Keratinocyte (primary cell): ENCODE results near the gene GET3. TPM values are rescaled to one million over a fixed set of nuclear protein-coding genes. Genes with fewer than 3 reads are reported as not detected.
A peak's percentile ranks its signal among the peaks of the same experiment; 100 is the strongest.

ENCODE experiments used
- DNase-seq: peaks from one replicate; pipeline ENCODE4 v3.0.0-alpha.2; 2011; ENCODE audit warnings: low read depth, missing footprints, low spot score
- FAIRE-seq: peaks from 2 replicates; lab custom pipeline; 2011; peaks lifted over from hg19 to GRCh38; lab: Jason Lieb, UNC
- H2AFZ ChIP-seq: 2 replicates; pipeline ENCODE4 v1.6.0; 2012; ENCODE audit warnings: low read length, control low read depth, inconsistent platforms; ENCODE audit not compliant: control insufficient read depth
- H3K27ac ChIP-seq: 2 replicates; pipeline ENCODE4 v1.5.1; 2011; ENCODE audit warnings: low read length; ENCODE audit not compliant: control insufficient read depth, insufficient read depth
- H3K27me3 ChIP-seq: 3 replicates; pipeline ENCODE4 v1.6.0; 2011; ENCODE audit warnings: low read length; ENCODE audit not compliant: control insufficient read depth, insufficient read depth; ENCODE audit errors: extremely low read depth
- H3K36me3 ChIP-seq, 2 experiments: 2 replicates in 1 of 2; 3 replicates in 1 of 2; pipeline ENCODE4 v1.5.1; 2011; ENCODE audit warnings: low read length in 2 of 2, mild to moderate bottlenecking in 1 of 2; ENCODE audit not compliant: control insufficient read depth in 2 of 2, insufficient read depth in 2 of 2; ENCODE audit errors: extremely low read depth in 1 of 2
- H3K4me1 ChIP-seq: 3 replicates; pipeline ENCODE4 v1.5.1; 2011; ENCODE audit warnings: low read length; ENCODE audit not compliant: control insufficient read depth, insufficient read depth; ENCODE audit errors: extremely low read depth
- H3K4me2 ChIP-seq: 3 replicates; pipeline ENCODE4 v1.6.0; 2011; ENCODE audit warnings: low read depth, low read length; ENCODE audit not compliant: control insufficient read depth, insufficient read depth; ENCODE audit errors: extremely low read depth
- H3K4me3 ChIP-seq, 3 experiments: fragments of 200-600 bp in 1 of 3; sonication (generic) in 1 of 3; 2 replicates in 2 of 3; 3 replicates in 1 of 3; pipeline ENCODE4 v1.5.1; 2011 to 2016; ENCODE audit warnings: low read length in 3 of 3, mild to moderate bottlenecking in 3 of 3, control low read depth in 2 of 3, inconsistent platforms in 1 of 3, low read depth in 1 of 3, mixed read lengths in 1 of 3, mixed run types in 1 of 3, moderate library complexity in 1 of 3; ENCODE audit not compliant: control insufficient read depth in 2 of 3, insufficient read depth in 2 of 3; ENCODE audit errors: extremely low read depth in 1 of 3
- H3K79me2 ChIP-seq: 2 replicates; pipeline ENCODE4 v1.6.0; 2012; ENCODE audit warnings: low read length; ENCODE audit not compliant: control insufficient read depth, insufficient read depth
- H3K9ac ChIP-seq: 3 replicates; pipeline ENCODE4 v1.6.0; 2011; ENCODE audit warnings: low read length; ENCODE audit not compliant: control insufficient read depth, insufficient read depth; ENCODE audit errors: extremely low read depth
- H3K9me1 ChIP-seq: 3 replicates; pipeline ENCODE4 v1.6.0; 2011; ENCODE audit warnings: low read length; ENCODE audit not compliant: control insufficient read depth, insufficient read depth; ENCODE audit errors: extremely low read depth
- H3K9me3 ChIP-seq: 2 replicates; pipeline ENCODE4 v1.5.1; 2012; ENCODE audit warnings: low read depth, low read length; ENCODE audit not compliant: control insufficient read depth
- H4K20me1 ChIP-seq: 3 replicates; pipeline ENCODE4 v1.6.0; 2011; ENCODE audit warnings: low read length; ENCODE audit not compliant: control insufficient read depth, insufficient read depth; ENCODE audit errors: extremely low read depth
- EZH2 ChIP-seq: IDR thresholded peaks from one replicate; pipeline ENCODE4 v1.6.1; 2012; ENCODE audit warnings: inconsistent platforms, mild to moderate bottlenecking, low read length, moderate library complexity
- dilution Hi-C: fragments of 300-500 bp; cut with MboI; formaldehyde crosslinking; loops from one replicate; pipeline ENCODE4 v1.7.0; 2020; ENCODE audit warnings: low sequenced_read_pairs; ENCODE audit not compliant: extremely low pct_ligation_motif_present
- polyA plus RNA-seq, 5 experiments: library from polyadenylated mRNA; depleted of rRNA in 3 of 5; stranded (reverse) in 3 of 5; stranded (forward) in 1 of 5; unstranded in 1 of 5; fragments of >200 nt; gene quantifications; 1 replicate in 1 of 5; 2 replicates in 3 of 5; 3 replicates in 1 of 5; pipeline versions ENCODE4 v1.2.1 to v1.2.3, GENCODE V29; 2011 to 2012; ENCODE audit warnings: missing spikeins in 2 of 5, low read depth in 1 of 5, low replicate concordance in 1 of 5
- TF ChIP-seq, protein P1 (sequence below), 3 experiments: IDR thresholded peaks in 1 of 3; conservative IDR thresholded peaks in 1 of 3; optimal IDR thresholded peaks in 1 of 3; 2 replicates in 2 of 3; 3 replicates in 1 of 3; pipeline versions ENCODE3 to v1.5.1; 2011; ENCODE audit warnings: low read length in 3 of 3, mild to moderate bottlenecking in 3 of 3, moderate library complexity in 2 of 3, control low read depth in 1 of 3, inconsistent platforms in 1 of 3; ENCODE audit not compliant: insufficient read depth in 2 of 3; ENCODE audit errors: extremely low read depth in 1 of 3

The GET3 gene
- polyA plus RNA-seq, 1 donor (not counting 4 experiments of a cell fraction or from before 2014, with no cell fraction given), result 104 TPM

DNA sequence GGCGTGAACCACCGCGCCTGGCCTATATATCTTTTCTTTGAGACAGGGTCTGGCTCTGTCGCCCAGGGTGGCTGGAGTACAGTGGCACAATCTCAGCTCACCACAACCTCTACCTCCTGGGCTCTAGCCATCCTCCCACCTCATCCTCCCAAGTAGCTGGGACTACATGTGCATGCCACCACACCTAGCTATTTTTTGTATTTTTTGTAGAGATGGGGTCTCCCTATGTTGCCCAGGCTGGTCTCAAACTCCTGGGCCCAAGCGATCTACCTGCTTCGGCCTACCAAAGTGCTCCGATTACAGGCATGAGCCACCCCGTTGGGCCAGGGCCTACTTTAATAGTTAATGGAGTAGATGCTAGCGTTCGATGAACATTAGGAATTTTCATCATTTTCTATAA, 17.0 kb upstream of the GET3 start:
- H3K27me3 ChIP-seq, result no peaks in the 10 kb centered on the region
- H3K4me1 ChIP-seq, result peaks cover 18% of the 10 kb centered on the region
- peaks cover 13% of the 10 kb centered on the region for H4K20me1 ChIP-seq
- no peaks in the 10 kb centered on the region for H3K9me1 ChIP-seq
- H2AFZ ChIP-seq, result no peak overlapping the region
- no peak for FAIRE-seq
- no peaks in the 10 kb centered on the region for H3K9me3 ChIP-seq
- DNase-seq, result no peak
- peaks cover 20 to 32% of the 10 kb centered on the region in 2 experiments for H3K36me3 ChIP-seq
- H3K79me2 ChIP-seq, result peaks cover 77% of the 10 kb centered on the region
- peak overlapping the region; percentile 97 for H3K4me2 ChIP-seq
- H3K4me3 ChIP-seq, result peak overlapping the region in 2 of 3 experiments; percentile 77 to 92
- H3K27ac ChIP-seq, result no peak overlapping the region
- TF ChIP-seq EZH2, result no peak
- TF ChIP-seq, protein P1, sequence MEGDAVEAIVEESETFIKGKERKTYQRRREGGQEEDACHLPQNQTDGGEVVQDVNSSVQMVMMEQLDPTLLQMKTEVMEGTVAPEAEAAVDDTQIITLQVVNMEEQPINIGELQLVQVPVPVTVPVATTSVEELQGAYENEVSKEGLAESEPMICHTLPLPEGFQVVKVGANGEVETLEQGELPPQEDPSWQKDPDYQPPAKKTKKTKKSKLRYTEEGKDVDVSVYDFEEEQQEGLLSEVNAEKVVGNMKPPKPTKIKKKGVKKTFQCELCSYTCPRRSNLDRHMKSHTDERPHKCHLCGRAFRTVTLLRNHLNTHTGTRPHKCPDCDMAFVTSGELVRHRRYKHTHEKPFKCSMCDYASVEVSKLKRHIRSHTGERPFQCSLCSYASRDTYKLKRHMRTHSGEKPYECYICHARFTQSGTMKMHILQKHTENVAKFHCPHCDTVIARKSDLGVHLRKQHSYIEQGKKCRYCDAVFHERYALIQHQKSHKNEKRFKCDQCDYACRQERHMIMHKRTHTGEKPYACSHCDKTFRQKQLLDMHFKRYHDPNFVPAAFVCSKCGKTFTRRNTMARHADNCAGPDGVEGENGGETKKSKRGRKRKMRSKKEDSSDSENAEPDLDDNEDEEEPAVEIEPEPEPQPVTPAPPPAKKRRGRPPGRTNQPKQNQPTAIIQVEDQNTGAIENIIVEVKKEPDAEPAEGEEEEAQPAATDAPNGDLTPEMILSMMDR (optimal IDR thresholded peaks at IDR 0.05 in 1 of 3, IDR thresholded peaks at IDR 0.05 in 1 of 3, conservative IDR thresholded peaks at IDR 0.05 in 1 of 3; ENCODE audit: extremely low read depth in 1 of 3, insufficient read depth in 2 of 3, low read length in 3 of 3), result no peak
- peak overlapping the region; percentile 90 for H3K9ac ChIP-seq
- dilution Hi-C loops, result no loop called here

DNA sequence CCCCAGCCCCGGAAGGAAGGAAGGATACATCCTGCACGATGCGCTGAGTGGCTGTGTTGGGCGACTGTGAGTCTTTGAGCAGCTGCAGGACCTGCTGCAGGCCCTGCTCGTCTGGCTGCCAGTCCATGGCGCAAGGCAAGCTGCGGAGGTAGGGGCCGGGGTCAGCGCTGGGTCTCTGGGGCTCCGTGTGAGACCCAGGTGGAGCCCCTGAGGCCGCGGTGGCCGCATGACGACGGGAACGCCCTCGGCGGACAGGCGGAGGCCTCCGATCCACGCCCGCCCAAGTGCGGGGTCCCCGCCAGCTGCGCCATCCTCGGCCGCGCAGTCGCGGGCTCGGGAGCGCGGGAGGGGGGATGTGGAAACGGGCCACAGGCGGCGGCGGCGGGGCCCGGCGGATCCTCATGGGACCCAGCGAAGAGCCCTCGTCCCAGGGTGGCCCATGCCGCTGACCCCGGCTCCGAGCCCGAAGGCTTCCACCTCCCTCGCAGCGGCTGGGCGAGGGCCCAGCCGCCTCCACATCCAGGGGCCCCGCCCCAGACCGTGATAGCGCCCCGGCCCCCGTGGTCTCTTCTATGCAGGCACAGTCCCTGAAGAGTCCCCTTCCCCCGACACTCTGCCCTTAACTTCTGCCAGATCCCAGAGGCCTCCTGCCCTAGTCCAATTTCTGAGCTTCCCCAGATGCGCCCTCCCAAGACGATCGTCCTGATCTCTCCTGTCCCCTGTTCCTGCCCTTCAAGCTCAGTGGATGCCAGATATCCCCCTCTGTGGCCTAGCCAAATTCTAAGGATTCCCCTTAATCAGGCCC, 16.2 kb upstream of the GET3 start:
- Histone ChIP-seq H4K20me1 (peaks cover 13% of the 10 kb centered on the region), H3K36me3 (peaks cover 15 to 24% of the 10 kb centered on the region in 2 experiments), H3K9ac (peak overlapping the region; percentile 90), H3K4me2 (peak overlapping the region; percentile 97), H3K9me1 (no peaks in the 10 kb centered on the region), H3K4me3 (peak overlapping the region; percentile 77 to 92 (median 90)), H2AFZ (no peak overlapping the region), H3K27ac (peak overlapping the region; percentile 93), H3K27me3 (no peaks in the 10 kb centered on the region), H3K4me1 (peaks cover 18% of the 10 kb centered on the region), H3K9me3 (no peaks in the 10 kb centered on the region), H3K79me2 (peaks cover 70% of the 10 kb centered on the region)
- dilution Hi-C loops, result no loop called here
- TF ChIP-seq, protein P1 (optimal IDR thresholded peaks at IDR 0.05 in 1 of 3, IDR thresholded peaks at IDR 0.05 in 1 of 3, conservative IDR thresholded peaks at IDR 0.05 in 1 of 3; ENCODE audit: extremely low read depth in 1 of 3, insufficient read depth in 2 of 3, low read length in 3 of 3), result no peak
- no peak for TF ChIP-seq EZH2
- DNase-seq (no peak), FAIRE-seq (no peak)
